ENCODE results near the gene CELA3A.
"Not testable (repeated sequence)": the region's sequence is repeated elsewhere in the genome, so short reads cannot be mapped to it uniquely, and the experiment has no call there.

CELA3A gene

DNA sequence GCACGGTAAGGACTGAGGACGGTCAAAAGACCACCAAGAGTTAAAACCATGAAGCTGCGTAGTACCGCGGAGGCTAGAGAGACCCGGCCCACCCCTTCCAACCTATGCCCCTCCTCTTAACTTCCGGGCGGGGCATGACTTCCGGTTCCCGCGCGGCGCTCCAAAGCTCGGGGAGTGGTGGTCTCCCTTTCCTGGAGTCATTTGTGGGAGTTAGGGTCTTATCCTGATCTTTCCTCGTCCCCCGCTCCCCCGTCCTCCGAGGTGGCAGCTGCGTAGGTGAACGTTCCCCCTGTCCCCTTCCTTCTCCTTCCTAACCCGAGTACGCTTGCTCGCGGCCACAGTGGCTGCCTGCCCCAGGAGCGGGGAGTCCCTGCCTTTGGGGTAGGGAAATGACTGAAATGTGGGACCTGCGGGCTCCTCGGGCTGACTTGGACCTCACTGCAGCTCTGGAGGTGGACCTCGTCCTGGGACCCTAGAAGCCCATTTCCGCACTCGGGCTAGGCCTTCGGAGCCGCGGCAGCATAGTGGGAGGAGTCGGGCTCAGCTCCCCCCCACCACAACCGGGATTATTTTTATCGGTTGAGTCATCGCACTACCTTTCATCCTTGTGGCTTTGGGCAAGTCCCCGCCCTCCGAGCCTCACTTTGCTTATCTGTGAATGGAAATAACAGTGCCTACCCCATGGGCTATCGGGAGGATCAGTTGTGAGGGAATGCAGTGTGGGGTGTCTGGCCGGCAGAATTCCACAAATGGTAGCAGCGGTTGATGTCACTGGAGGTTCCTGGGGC, 24.1 kb downstream of the CELA3A start:
- peak; percentile 91 for DNase-seq (ENCODE audit: low read depth)
- peak overlapping the region; percentile 95 for H3K4me3 ChIP-seq (ENCODE audit: low read length)
- no peak for TF ChIP-seq CTCF (IDR thresholded peaks at IDR 0.05; ENCODE audit: insufficient read depth, low read depth, low read length, missing control alignments)

DNA sequence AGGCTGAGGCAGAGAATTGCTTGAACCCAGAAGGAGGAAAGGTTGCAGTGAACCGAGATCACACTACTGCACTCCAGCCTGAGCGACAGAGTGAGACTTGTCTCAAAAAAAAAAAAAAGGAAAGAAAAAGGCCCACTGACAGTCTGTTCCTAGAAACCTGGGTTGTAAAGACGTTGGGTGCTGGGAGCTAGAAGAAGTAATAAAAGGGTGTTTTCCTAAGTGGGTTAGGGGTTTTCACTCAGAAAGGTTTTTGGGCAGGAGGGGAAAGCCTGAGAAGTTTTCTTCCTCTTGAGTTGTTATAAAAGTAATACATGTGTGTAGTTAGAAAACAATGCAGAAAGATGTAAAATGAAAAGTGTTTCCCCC, 25.4 kb downstream of the CELA3A start:
- no peak for TF ChIP-seq CTCF (IDR thresholded peaks at IDR 0.05; ENCODE audit: insufficient read depth, low read depth, low read length, missing control alignments)
- DNase-seq (ENCODE audit: low read depth): no peak

GRCh38 chr1:22030057-22030456, 28.6 kb downstream of the CELA3A start:
- TF ChIP-seq CTCF (IDR thresholded peaks at IDR 0.05; ENCODE audit: insufficient read depth, low read depth, low read length, missing control alignments): no peak
- no peak for DNase-seq (ENCODE audit: low read depth)
- H3K4me3 ChIP-seq (ENCODE audit: low read length): no peak overlapping the region

More for the DNA sequence above, 25.4 kb downstream of the CELA3A start:
- no peak overlapping the region for H3K4me3 ChIP-seq (ENCODE audit: low read length)

DNA sequence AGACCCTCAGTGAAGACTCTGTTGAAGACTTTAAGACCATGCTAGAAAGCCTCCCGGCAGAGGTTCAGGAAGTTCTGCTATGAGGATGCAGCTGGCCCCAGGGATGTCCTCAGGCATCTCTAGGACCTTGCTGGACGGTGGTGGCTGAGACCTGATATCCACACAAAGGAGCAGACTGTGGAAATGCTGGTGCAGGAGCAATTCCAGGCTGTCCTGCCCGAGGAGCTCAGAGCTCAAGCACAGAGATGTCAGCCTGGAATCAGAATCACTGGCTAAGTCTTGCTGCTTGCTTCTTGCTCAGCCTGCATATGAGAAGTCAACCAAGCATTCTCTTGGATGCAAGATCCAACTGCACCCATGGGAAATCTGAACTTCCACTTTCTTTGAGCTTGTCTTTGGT, 29.0 kb downstream of the CELA3A start:
- no peak for TF ChIP-seq CTCF (IDR thresholded peaks at IDR 0.05; ENCODE audit: insufficient read depth, low read depth, low read length, missing control alignments)
- H3K4me3 ChIP-seq (ENCODE audit: low read length): no peak overlapping the region
- DNase-seq (ENCODE audit: low read depth): no peak

DNA sequence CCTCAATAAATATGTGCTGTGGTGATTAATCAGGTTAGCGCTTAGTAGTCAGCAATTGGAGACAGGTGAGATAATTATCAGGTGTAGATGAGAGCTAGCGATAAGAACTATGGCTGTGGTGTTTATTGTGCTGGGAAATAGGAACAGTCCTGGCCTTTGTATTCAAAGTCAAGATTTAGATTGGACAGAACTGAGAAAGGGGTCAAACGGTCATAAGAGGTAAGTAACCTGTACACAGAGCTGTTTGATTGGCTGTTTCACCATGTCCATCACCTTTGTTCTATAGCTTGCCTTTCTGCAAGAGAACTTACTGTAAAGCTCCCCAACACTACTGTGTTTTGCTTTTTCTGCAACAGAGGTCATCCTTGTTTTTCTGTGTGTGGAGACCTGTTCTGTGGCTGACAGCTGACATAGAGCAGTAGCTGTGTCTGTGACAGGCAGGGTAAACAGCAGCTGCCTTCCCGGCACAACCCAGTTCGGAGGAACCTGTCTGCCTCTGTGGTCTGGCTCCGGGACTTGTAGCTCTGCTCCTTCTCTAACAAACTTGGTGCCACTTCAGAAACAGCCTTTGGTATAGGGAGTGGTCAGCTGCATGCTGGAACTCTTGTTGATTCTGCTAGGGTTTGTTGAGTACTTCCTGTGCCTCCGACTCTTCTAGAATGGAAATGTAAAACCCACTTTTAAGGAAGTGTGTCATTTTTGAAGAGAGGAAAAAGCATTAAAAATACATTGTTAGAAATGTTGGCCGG, 29.9 kb downstream of the CELA3A start:
- no peak for TF ChIP-seq CTCF (IDR thresholded peaks at IDR 0.05; ENCODE audit: insufficient read depth, low read depth, low read length, missing control alignments)
- DNase-seq (ENCODE audit: low read depth): no peak
- H3K4me3 ChIP-seq (ENCODE audit: low read length): no peak overlapping the region

GRCh38 chr1:22034834-22035233, 33.4 kb downstream of the CELA3A start:
- not testable (repeated sequence) for H3K4me3 ChIP-seq (ENCODE audit: low read length); DNase-seq (ENCODE audit: low read depth)

DNA sequence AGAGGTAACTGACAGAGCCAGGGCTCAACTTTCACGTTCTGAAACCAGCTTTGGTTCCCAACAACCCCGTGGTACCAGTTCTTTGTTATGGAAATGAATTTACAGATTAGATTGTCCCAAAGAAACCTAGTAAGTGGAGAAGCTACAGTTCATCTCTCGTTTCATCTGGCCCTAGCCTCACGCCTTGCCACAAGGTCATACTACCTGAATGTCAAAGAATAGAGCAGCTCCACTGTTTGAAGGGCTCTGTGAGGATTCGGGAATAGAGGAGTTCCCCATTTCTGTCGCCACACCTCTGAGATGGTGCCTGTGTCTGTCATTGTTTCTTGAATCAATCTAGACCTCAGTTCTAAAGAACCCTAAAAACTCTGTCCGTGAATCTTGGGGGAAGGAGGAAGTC, 36.1 kb downstream of the CELA3A start:
- TF ChIP-seq CTCF (IDR thresholded peaks at IDR 0.05; ENCODE audit: insufficient read depth, low read depth, low read length, missing control alignments): no peak
- H3K4me3 ChIP-seq (ENCODE audit: low read length): no peak overlapping the region
- no peak for DNase-seq (ENCODE audit: low read depth)
